GM12878 (cell line): ENCODE data around the gene CALD1. TPM values are rescaled to one million over a fixed set of nuclear protein-coding genes. Genes with fewer than 3 reads are reported as not detected.

Source experiments
- ATAC-seq: fragments of 200-7000 bp; cut with Tn5 transposase; 3 replicates; pipeline ENCODE4 v1.9.1; 2020; ENCODE audit warnings: mild to moderate bottlenecking, moderate library complexity
- BruUV-seq: library from RNA; stranded (reverse); fragments of 400-500 nt; replicated peaks from 2 replicates; lab custom pipeline; 2021; lab: Mats Ljungman, UMichigan
- CTCF ChIA-PET: fragments of 300-600 bp; sonication (Branson Sonifier 250); formaldehyde crosslinking; extraction: SDS; loops from one replicate; lab custom pipeline; 2021; ENCODE audit warnings: inconsistent platforms; lab: Yijun Ruan, JAX
- POLR2A ChIA-PET: fragments of 350-600 bp; formaldehyde crosslinking; extraction: SDS; loops from one replicate; lab custom pipeline; 2021; ENCODE audit warnings: inconsistent platforms; lab: Charles Lee
- RAD21 ChIA-PET: fragments of 300-600 bp; sonication (Branson Sonifier 250); formaldehyde crosslinking; loops from one replicate; lab custom pipeline; 2023; ENCODE audit warnings: antibody characterized with exemption; ENCODE audit not compliant: unreplicated experiment; lab: Charles Lee
- SMC1A ChIA-PET: fragments of 300-600 bp; sonication (Branson Sonifier 250); formaldehyde crosslinking; loops from one replicate; lab custom pipeline; 2023; ENCODE audit not compliant: unreplicated experiment, uncharacterized antibody; lab: Charles Lee
- DNase-seq: peaks from one replicate; pipeline ENCODE4 v3.0.0-alpha.2; 2011; ENCODE audit warnings: low read depth, low spot score
- FAIRE-seq: peaks from 3 replicates; lab custom pipeline; 2011; peaks lifted over from hg19 to GRCh38; lab: Jason Lieb, UNC
- H2AFZ ChIP-seq: 2 replicates; pipeline ENCODE4 v1.6.0; 2011; ENCODE audit warnings: low read depth, low read length, control low read depth; ENCODE audit not compliant: control insufficient read depth
- H3K27ac ChIP-seq: 2 replicates; pipeline ENCODE4 v1.5.1; 2011; ENCODE audit warnings: control low read depth; ENCODE audit not compliant: control insufficient read depth, insufficient read depth
- H3K27me3 ChIP-seq, 2 experiments: replicated peaks in 1 of 2; 2 replicates each; pipeline versions ENCODE4 v1.6.0 to v1.6.1; 2011; ENCODE audit warnings: low read length in 1 of 2; ENCODE audit not compliant: control insufficient read depth in 2 of 2, insufficient read depth in 2 of 2
- H3K36me3 ChIP-seq, 2 experiments: 2 replicates each; pipeline ENCODE4 v1.5.1; 2011; ENCODE audit warnings: low read length in 1 of 2; ENCODE audit not compliant: control insufficient read depth in 2 of 2, insufficient read depth in 2 of 2
- H3K4me1 ChIP-seq: 2 replicates; pipeline ENCODE4 v1.6.1; 2011; ENCODE audit warnings: mild to moderate bottlenecking, low read length, moderate library complexity, mixed read lengths; ENCODE audit not compliant: control insufficient read depth, insufficient read depth
- H3K4me2 ChIP-seq: 2 replicates; pipeline ENCODE4 v1.6.0; 2011; ENCODE audit warnings: control low read depth; ENCODE audit not compliant: control insufficient read depth, insufficient read depth
- H3K4me3 ChIP-seq: fragments of 200-600 bp; sonication (generic); 2 replicates; pipeline ENCODE4 v1.5.1; 2016
- H3K79me2 ChIP-seq: 2 replicates; pipeline ENCODE4 v1.6.0; 2011; ENCODE audit warnings: low read length; ENCODE audit not compliant: control insufficient read depth, insufficient read depth
- H3K9ac ChIP-seq: 2 replicates; pipeline ENCODE4 v1.8.0; 2011; ENCODE audit warnings: low read length, control low read depth, mixed read lengths; ENCODE audit not compliant: control insufficient read depth, insufficient read depth
- H3K9me3 ChIP-seq: replicated peaks from 3 replicates; pipeline ENCODE4 v1.5.1; 2011; ENCODE audit warnings: mild to moderate bottlenecking, low read length; ENCODE audit not compliant: control insufficient read depth, insufficient read depth
- H4K20me1 ChIP-seq: 2 replicates; pipeline ENCODE4 v1.6.0; 2011; ENCODE audit not compliant: control insufficient read depth, insufficient read depth
- ZNF217 ChIP-seq: fragments of 450-650 bp; IDR thresholded peaks from 2 replicates; pipeline ENCODE4 v1.6.1; 2017; ENCODE audit warnings: antibody characterized with exemption, mild to moderate bottlenecking
- whole genome bisulfite sequencing: methylation state at CpG from one replicate; pipeline ENCODE4 v1.1.6; 2016; ENCODE audit warnings: low lambda C conversion rate; ENCODE audit not compliant: insufficient replicate concordance, insufficient coverage; ENCODE audit errors: missing lambda C conversion rate; 5-methylcytosine and 5-hydroxymethylcytosine counted together
- in situ Hi-C: fragments of 300-500 bp; cut with MboI; formaldehyde crosslinking; loops from 9 replicates; pipeline ENCODE4 v1.14.3; 2018; ENCODE audit warnings: mixed read lengths
- intact Hi-C: fragments of 100-400 bp; cut with micrococcal nuclease; formaldehyde crosslinking; loops from one replicate; pipeline ENCODE4 v1.14.2; 2022; ENCODE audit not compliant: unreplicated experiment
- polyA plus RNA-seq, 11 experiments: library from polyadenylated mRNA; depleted of rRNA in 4 of 11; unstranded in 6 of 11; stranded (reverse) in 5 of 11; fragments of >200 nt; fragmentation: Nextera tagmentation in 4 of 11; fragmentation: Illumina TruSeq in 1 of 11; extraction: Ambion mirVana in 4 of 11; extraction: Trizol in 1 of 11; gene quantifications; 1 replicate in 1 of 11; 2 replicates in 10 of 11; pipeline versions ENCODE4 v1.2.1 to v1.2.3, GENCODE V29; 2011 to 2016; ENCODE audit warnings: inconsistent platforms in 2 of 11, missing spikeins in 2 of 11, low read depth in 1 of 11
- total RNA-seq, 4 experiments: library from RNA; depleted of rRNA in 3 of 4; stranded (reverse); fragments of >200 nt in 3 of 4; fragmentation: Illumina TruSeq in 1 of 4; extraction: Trizol in 1 of 4; gene quantifications; 2 replicates each; pipeline versions ENCODE4 v1.2.1 to v1.2.3, GENCODE V29; 2013 to 2021
- TF ChIP-seq, protein P1 (sequence below): fragments of 450-650 bp; formaldehyde crosslinking; IDR thresholded peaks from 2 replicates; pipeline ENCODE4 v1.5.0; 2022; ENCODE audit warnings: mild to moderate bottlenecking, missing genetic modification characterization

Gene CALD1
- total and polyA plus RNA-seq, 10 of the 15 experiments (the other 5 are each of a cell fraction or from before 2014, with no cell fraction given) = 0.03 to 1.3 (median 0.22) TPM

DNA sequence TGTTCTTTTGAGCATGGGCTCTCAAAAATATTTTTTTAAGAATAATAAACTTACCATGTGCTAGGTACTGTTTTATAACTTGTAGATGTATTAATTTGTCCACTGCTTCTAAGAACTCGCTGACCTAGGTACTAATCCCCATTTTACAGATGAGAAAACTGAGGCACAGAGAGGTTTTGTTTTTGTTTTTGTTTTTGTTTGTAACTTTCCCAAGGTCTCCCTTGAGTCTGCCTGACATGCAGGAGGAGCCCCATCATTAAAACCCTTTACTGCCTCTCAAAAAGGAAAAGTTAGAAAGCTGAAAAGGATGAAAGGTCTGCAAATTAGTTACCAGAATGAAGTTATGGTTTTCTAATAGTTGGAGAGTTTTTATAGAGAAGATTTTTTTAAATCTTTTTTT lies 168.4 kb downstream of the CALD1 start:
- Histone ChIP-seq H4K20me1 (no peaks in the 10 kb centered on the region), H3K9ac (no peak overlapping the region), H3K36me3 (no peaks in the 10 kb centered on the region), H3K4me1 (no peaks in the 10 kb centered on the region), H3K27ac (no peak overlapping the region), H3K4me3 (no peak overlapping the region), H2AFZ (no peak overlapping the region), H3K79me2 (no peaks in the 10 kb centered on the region), H3K4me2 (no peak overlapping the region), H3K9me3 (no peaks in the 10 kb centered on the region), H3K27me3 (no peaks in the 10 kb centered on the region)
- POLR2A ChIA-PET = interaction anchor here (0.6 kb wide), 1 partner anchor 69 kb away, joined by 3 read pairs; no protein-coding TSS in a partner anchor
- in situ Hi-C loops = loop anchor here (5.0 kb wide), 1 partner anchor 316 kb away; no protein-coding TSS in a partner anchor
- no TSS peak for BruUV-seq
- SMC1A ChIA-PET = interaction anchor here (0.6 to 1.9 kb wide), 3 partner anchors 34 to 314 kb away, joined by 3 to 6 read pairs (median 3); no protein-coding TSS in a partner anchor
- no peak for TF ChIP-seq ZNF217
- TF ChIP-seq, protein P1, sequence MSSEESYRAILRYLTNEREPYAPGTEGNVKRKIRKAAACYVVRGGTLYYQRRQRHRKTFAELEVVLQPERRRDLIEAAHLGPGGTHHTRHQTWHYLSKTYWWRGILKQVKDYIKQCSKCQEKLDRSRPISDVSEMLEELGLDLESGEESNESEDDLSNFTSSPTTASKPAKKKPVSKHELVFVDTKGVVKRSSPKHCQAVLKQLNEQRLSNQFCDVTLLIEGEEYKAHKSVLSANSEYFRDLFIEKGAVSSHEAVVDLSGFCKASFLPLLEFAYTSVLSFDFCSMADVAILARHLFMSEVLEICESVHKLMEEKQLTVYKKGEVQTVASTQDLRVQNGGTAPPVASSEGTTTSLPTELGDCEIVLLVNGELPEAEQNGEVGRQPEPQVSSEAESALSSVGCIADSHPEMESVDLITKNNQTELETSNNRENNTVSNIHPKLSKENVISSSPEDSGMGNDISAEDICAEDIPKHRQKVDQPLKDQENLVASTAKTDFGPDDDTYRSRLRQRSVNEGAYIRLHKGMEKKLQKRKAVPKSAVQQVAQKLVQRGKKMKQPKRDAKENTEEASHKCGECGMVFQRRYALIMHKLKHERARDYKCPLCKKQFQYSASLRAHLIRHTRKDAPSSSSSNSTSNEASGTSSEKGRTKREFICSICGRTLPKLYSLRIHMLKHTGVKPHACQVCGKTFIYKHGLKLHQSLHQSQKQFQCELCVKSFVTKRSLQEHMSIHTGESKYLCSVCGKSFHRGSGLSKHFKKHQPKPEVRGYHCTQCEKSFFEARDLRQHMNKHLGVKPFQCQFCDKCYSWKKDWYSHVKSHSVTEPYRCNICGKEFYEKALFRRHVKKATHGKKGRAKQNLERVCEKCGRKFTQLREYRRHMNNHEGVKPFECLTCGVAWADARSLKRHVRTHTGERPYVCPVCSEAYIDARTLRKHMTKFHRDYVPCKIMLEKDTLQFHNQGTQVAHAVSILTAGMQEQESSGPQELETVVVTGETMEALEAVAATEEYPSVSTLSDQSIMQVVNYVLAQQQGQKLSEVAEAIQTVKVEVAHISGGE (CRISPR knock-in tag) = no peak
- 89% methylated on average over 1 of the region's 1 CpG for WGBS
- RAD21 ChIA-PET = interaction anchor here (1.6 kb wide), 1 partner anchor 39 kb away, joined by 3 read pairs; the partner anchor contains the start of gene AGBL3
- no peak for ATAC-seq
- DNase-seq = no peak
- CTCF ChIA-PET = interaction anchor here (0.6 to 1.7 kb wide), 3 partner anchors 120 to 316 kb away, joined by 4 to 6 read pairs (median 4); no protein-coding TSS in a partner anchor
- no peak for FAIRE-seq
- intact Hi-C loops = loop anchor here (10.0 kb wide), 2 partner anchors 193 to 433 kb away; no protein-coding TSS in a partner anchor
